NK-92 (cell line): Measurements from ENCODE around the gene DCP2.

Experiments used
- DNase-seq: peaks from one replicate; lab custom pipeline; 2025; ENCODE audit not compliant: unreplicated experiment; lab: John Stamatoyannopoulos, UW

DCP2 gene

GRCh38 chr5:113017881-113018635, 41.5 kb downstream of the DCP2 start:
- no peak for DNase-seq

DNA sequence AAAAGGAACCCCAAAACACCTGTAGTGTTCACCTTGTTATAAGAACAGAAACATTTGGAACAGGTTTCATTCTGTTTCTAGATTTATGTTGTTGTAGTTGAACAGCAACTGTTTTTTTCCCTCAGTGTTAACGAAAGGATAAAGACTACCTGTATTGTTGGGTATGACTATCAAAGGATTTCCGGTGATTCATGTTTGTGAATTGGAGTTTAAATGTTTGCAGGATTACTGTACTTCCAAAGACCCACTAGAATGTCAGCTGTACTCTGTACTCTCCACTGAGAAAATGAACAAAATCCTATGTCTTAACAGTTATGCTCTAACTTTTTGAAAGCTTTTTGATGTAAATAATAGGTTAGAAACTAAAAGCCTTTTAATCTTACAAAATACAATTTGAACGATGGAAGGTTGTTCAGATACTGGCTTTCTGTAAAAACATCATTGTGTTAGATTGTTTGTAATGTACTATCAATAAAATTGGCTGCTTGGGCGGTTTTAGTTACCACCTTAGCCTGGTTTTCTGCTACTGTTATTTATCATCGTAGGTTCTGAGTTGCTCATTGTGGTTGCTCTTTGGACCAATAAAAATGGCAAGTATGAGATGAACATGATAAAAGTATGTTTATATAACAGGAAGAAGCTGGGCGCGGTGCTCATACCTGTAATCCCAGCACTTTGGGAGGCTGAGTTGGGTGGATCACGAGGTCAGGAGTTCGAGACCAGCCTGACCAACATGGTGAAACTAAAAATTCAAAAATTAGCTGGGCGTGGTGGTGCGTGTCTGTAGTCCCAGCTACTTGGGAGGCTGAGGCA, 44.1 kb downstream of the DCP2 start:
- no peak for DNase-seq

- no peak for DNase-seq
Measured at GRCh38 chr5:113022661-113023060, 46.1 kb downstream of the DCP2 start.

- no peak for DNase-seq
Measured at GRCh38 chr5:113024076-113024697, 47.6 kb downstream of the DCP2 start.

DNA sequence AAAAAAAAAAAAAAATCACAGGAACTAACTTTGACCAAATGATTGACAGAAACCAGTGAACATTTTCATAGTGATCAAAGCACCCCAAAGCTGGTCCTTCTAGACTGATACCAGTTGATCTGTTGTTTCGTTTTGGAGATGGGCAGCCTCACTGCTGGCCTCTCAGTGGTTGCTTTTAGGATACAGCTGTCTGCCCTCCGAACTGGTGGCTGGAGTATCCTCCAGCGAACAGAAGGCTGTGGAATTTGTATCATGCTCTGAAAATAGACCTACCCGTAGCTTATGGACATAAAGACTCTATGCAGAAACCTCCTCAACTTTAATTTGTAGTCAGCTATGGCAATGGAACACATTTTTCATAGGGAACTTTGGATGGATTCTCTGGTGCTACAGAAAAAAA, 49.0 kb downstream of the DCP2 start:
- no peak for DNase-seq

DNA sequence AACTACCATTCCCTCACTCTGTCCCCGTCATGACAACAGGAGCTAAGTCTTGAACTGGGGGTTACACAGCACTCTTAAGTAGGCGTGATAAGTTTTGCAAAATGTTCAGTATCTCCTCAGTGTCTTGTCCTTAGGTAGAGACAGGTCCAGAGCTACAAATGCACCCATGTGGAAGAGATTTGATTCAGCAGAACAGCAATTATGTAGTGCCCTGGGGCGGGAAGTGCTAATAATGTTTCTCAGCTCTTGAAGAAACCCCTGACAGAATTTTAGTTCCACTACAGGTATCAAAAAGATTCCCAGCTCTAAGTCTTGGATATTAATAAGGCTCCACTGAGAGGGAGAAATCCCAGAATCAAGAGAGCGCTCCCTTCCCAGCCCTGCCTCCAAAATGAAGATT, 49.6 kb downstream of the DCP2 start:
- DNase-seq, result no peak

- no peak for DNase-seq
Measured at GRCh38 chr5:113027015-113027414, 50.4 kb downstream of the DCP2 start.

DNA sequence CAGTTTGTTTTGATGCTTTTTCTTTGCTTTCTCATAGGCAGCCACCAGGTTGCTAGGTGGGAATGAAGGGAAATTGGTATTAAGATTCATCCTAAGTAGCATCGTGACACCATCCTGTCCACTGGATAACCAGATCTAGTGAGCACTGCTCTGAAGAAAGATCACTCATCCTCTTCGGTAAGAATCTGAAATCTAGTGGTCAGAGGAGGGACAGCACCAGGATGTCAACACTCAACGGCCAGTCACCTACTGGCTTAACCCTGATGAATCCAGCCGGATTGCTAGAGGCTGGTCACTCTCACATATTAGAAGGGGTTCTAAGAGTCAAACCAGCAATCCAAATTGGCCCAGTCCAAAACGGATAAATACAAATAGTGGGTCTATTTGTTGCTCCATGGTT, 50.8 kb downstream of the DCP2 start:
- DNase-seq, result no peak

GRCh38 chr5:113029614-113030013, 53.0 kb downstream of the DCP2 start:
- no peak for DNase-seq

DNA sequence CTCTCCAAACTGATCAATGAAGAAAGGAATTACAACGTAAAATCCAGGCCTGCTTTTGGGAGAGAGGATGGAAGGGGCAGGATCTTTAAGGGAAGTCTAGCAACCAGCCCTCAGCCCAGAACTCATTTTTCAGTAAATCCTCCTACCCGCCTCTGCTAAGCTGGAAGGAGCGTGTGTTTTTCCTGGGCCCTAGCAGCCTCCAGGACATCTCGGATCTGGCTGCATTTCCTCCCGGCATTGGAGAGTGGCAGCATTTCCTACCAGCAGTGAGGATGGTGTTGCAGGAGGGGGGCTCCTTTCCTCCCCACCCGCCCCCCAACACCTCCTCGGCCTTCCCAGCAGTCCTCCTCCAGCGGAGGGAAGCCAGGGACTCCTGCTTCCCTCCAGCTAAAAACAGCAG, 54.5 kb downstream of the DCP2 start:
- no peak for DNase-seq

- DNase-seq, result no peak
Measured at GRCh38 chr5:113031557-113031956, 55.0 kb downstream of the DCP2 start.

DNA sequence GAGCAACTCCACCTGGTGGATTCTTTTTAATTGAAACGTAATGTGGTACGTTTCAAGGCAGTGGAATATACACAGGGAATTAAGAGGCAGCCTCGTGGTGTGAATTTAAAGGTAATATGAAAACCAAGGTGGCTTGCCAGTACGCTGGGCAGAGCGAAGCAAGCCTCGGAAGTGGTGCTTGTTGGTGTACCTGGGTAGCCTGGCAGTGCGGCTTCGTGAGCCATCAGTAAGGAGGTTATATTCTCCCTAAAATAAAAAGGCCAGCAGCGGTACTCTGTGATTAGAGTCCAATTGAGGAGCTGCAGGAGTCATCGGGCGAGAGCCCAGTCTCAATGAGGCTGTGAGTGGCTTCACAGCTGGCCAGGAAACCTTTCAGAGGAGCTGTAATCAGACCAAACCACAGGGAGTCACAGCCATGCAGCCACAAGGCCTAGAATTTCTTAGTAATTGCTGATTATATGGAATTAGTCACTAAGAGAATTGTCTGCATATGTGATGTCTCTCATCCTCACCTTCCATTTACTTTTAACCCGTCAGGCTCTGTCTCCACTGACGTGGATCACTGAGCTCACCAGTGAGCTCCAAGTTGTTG, 57.7 kb downstream of the DCP2 start:
- no peak for DNase-seq

- DNase-seq, result no peak
Measured at GRCh38 chr5:113035096-113035495, 58.5 kb downstream of the DCP2 start.

- no peak for DNase-seq
Measured at GRCh38 chr5:113036321-113036720, 59.7 kb downstream of the DCP2 start.

DNA sequence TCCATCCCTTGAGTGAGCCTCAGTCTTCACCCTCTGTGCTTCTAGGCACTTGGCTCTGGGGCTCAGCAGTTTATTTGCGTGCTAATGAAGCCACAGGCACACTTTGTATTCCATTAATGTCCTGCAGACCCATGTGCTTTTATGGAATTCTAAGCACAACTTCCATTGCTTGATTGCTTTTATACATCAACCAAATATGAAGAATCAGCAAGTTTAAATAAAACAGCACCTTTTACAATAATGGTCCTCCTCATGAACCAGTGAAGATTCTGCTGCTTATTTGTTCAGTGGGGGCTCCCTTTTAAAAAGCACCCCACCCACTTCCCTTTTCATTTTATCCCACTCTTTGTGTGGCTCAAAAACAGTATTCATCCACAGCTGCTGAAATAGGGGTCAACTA, 60.2 kb downstream of the DCP2 start:
- no peak for DNase-seq

DNA sequence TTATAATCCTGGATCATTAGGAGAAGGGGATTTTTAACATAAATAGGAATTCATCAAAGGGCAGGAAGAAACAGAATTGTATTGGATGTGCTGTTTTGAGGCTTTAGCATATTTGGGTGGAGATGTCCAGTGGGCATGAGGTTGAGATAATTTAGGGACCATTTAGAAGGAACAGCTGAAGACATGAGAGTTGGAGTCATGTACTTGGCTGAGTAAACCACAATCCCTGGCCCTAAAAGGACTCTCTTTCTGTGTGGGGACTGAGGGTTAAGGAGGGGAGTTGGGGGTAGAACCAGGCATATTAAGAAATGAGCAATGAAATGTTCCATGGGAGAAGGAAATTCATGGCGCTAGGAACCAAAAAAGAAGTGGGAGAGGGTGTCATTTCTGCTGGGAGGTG, 61.5 kb downstream of the DCP2 start:
- no peak for DNase-seq

- no peak for DNase-seq
Measured at GRCh38 chr5:113038714-113039113, 62.1 kb downstream of the DCP2 start.

DNA sequence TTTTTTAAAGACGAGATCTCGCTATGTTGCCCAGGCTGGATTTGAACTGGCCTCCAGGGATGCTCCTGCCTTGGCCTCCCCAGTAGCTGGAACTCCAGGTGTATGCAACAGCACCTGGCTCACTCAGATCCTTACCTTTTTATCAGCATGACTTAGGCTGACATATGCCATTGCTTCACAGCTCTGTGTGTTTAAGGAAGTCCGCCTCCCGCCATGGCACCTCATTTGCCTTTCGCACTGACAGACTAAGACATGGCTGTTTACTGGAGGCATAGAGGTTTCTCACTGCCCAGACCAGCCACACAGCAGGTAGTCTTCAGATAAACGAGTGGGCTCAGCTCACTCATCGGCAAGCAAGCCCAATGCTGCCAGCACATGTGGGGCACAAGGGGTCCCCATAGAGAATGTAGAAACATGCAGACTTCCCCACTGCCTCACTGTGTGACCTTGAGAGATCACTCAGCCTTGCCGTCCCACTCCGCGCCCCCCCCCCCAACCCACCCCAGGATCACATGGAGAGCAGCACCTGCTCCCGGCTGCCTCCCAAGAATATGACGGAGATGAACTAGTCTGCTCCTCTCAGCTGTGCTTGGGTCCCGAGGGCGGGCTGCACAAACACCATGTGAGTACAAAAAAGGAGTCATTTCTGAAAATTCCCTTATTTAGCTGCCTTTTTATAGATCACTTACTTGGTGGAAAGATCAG, 62.8 kb downstream of the DCP2 start:
- DNase-seq, result no peak

- DNase-seq, result no peak
Measured at GRCh38 chr5:113039934-113040285, 63.3 kb downstream of the DCP2 start.

DNA sequence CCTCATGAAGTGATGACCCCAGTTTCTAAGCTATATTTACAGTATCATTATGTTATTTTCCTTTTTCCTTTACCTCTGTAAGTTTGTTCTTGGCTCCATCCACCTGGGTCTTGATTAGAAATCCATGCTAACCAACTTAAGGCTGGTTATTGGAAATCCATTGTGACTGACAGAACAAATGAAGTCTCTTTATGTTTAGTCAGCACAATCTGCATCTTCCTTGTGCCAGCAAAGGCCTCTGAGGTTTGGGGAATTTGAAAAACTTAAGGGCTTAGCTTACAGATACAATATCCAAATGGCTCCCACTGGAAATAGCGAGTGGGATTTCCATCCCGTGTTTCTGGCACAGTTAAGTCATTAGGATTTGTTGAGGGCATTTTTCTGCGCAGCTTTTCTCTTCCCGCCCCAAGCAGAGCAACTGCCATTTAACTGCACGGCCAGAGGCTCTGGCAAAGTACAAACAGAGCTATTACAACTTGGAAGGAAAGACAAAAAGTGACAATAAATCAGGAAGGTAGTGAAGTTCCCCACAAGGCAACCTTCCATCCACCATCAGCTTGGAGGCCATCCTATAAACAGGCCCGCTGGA, 64.2 kb downstream of the DCP2 start:
- no peak for DNase-seq
